A549 (cell line): ENCODE measurements around the gene SAT2. TPM values are rescaled to one million over a fixed set of nuclear protein-coding genes. Genes with fewer than 3 reads are reported as not detected.
"Not testable (repeated sequence)": the region's sequence is repeated elsewhere in the genome, so short reads cannot be mapped to it uniquely, and the experiment has no call there.

Experiments
- ATAC-seq, 2 experiments: fragments of 200-7000 bp in 1 of 2; fragments of >200 bp in 1 of 2; cut with Nextera tagmentation in 1 of 2; cut with Tn5 transposase in 1 of 2; 3 replicates each; pipeline versions ENCODE4 v1.8.0 to v1.9.1; 2018 to 2020; ENCODE audit warnings: mild to moderate bottlenecking in 1 of 2, moderate library complexity in 1 of 2
- CTCF ChIA-PET: fragments of 300-600 bp; sonication (Branson Sonifier 250); formaldehyde crosslinking; extraction: SDS; loops from one replicate; lab custom pipeline; 2021; ENCODE audit warnings: antibody characterized with exemption, inconsistent platforms; lab: Yijun Ruan, JAX
- POLR2A ChIA-PET: fragments of 350-600 bp; formaldehyde crosslinking; extraction: SDS; loops from one replicate; lab custom pipeline; 2021; ENCODE audit warnings: antibody characterized with exemption, inconsistent platforms; lab: Yijun Ruan, JAX
- DNase-seq, 2 experiments: peaks; one replicate each; pipeline versions ENCODE4 v3.0.0 to v3.0.0-alpha.2; 2011 to 2016; ENCODE audit warnings: low read depth in 1 of 2, low spot score in 1 of 2
- FAIRE-seq: peaks from 2 replicates; lab custom pipeline; 2011; peaks lifted over from hg19 to GRCh38; lab: Jason Lieb, UNC
- H3K27ac ChIP-seq, 2 experiments: fragments of >200 bp; sonication (Bioruptor Twin); formaldehyde crosslinking; 3 replicates each; pipeline ENCODE4 v1.5.1; 2016 to 2017
- H3K4me1 ChIP-seq: fragments of >200 bp; sonication (Bioruptor Twin); formaldehyde crosslinking; 3 replicates; pipeline ENCODE4 v1.6.1; 2016
- H3K4me2 ChIP-seq: fragments of >200 bp; sonication (Bioruptor Twin); formaldehyde crosslinking; 3 replicates; pipeline ENCODE4 v1.6.1; 2016
- H3K4me3 ChIP-seq: fragments of >200 bp; sonication (Bioruptor Twin); formaldehyde crosslinking; 3 replicates; pipeline ENCODE4 v1.5.1; 2016
- H3K9me3 ChIP-seq: fragments of >200 bp; sonication (Bioruptor Twin); formaldehyde crosslinking; 3 replicates; pipeline ENCODE4 v1.6.1; 2016
- CBX8 ChIP-seq: fragments of 200-600 bp; sonication (generic); IDR thresholded peaks from 2 replicates; pipeline ENCODE4 v1.6.1; 2016
- EHMT2 ChIP-seq: fragments of 200-600 bp; sonication (generic); IDR thresholded peaks from 2 replicates; pipeline ENCODE4 v1.6.1; 2016; ENCODE audit warnings: antibody characterized with exemption, low read depth, mild to moderate bottlenecking, moderate library complexity
- EP300 ChIP-seq, 2 experiments: fragments of >200 bp; sonication (Bioruptor Twin); formaldehyde crosslinking; IDR thresholded peaks; 2 replicates in 1 of 2; 3 replicates in 1 of 2; pipeline ENCODE4 v1.6.1; 2016 to 2017
- ESRRA ChIP-seq: fragments of 150-350 bp; IDR thresholded peaks from 2 replicates; pipeline ENCODE4 v1.6.1; 2014; ENCODE audit warnings: mild to moderate bottlenecking, low read length, borderline replicate concordance
- FOSB ChIP-seq: fragments of 250-450 bp; sonication (Bioruptor Pico); IDR thresholded peaks from 2 replicates; pipeline ENCODE4 v1.5.0; 2020; ENCODE audit warnings: mild to moderate bottlenecking, moderate library complexity
- FOXS1 ChIP-seq: fragments of 250-450 bp; sonication (Bioruptor Pico); IDR thresholded peaks from 2 replicates; pipeline ENCODE4 v1.5.0; 2020; ENCODE audit warnings: mild to moderate bottlenecking, moderate library complexity
- HDAC2 ChIP-seq: fragments of 200-600 bp; sonication (generic); IDR thresholded peaks from 2 replicates; pipeline ENCODE4 v1.6.1; 2016
- HEYL ChIP-seq: fragments of 250-450 bp; sonication (Bioruptor Pico); IDR thresholded peaks from 2 replicates; pipeline ENCODE4 v1.8.0; 2021; ENCODE audit warnings: mild to moderate bottlenecking, moderate library complexity
- JUN ChIP-seq, 2 experiments: fragments of >200 bp; sonication (Bioruptor Twin); formaldehyde crosslinking; IDR thresholded peaks; 2 replicates in 1 of 2; 3 replicates in 1 of 2; pipeline ENCODE4 v1.6.1; 2016 to 2017
- KDM1A ChIP-seq: fragments of 200-600 bp; sonication (generic); IDR thresholded peaks from 2 replicates; pipeline ENCODE4 v1.6.1; 2016; ENCODE audit warnings: low read depth, mild to moderate bottlenecking
- MAFK ChIP-seq: fragments of 450-650 bp; IDR thresholded peaks from 2 replicates; pipeline ENCODE4 v1.6.1; 2014; ENCODE audit not compliant: partially characterized antibody
- MYC ChIP-seq: IDR thresholded peaks from 2 replicates; pipeline ENCODE4 v1.6.1; 2012; ENCODE audit warnings: mild to moderate bottlenecking, inconsistent platforms, low read length, improper control_type of control experiment, borderline replicate concordance
- NFE2L2 ChIP-seq: fragments of 150-350 bp; conservative IDR thresholded peaks from 2 replicates; pipeline ENCODE4 v1.6.1; 2014; ENCODE audit warnings: low read length
- PHF8 ChIP-seq: fragments of 200-600 bp; sonication (generic); IDR thresholded peaks from 2 replicates; pipeline ENCODE4 v1.6.1; 2016; ENCODE audit warnings: low read depth, mild to moderate bottlenecking, antibody characterized with exemption, moderate library complexity, borderline replicate concordance
- RAD21 ChIP-seq, 2 experiments: fragments of >200 bp in 1 of 2; sonication (Bioruptor Twin) in 1 of 2; formaldehyde crosslinking in 1 of 2; IDR thresholded peaks in 1 of 2; conservative IDR thresholded peaks in 1 of 2; 2 replicates in 1 of 2; 3 replicates in 1 of 2; pipeline ENCODE4 v1.6.1; 2012 to 2018; ENCODE audit warnings: inconsistent platforms in 1 of 2
- RCOR1 ChIP-seq: fragments of 150-350 bp; IDR thresholded peaks from 2 replicates; pipeline ENCODE4 v1.6.1; 2014; ENCODE audit warnings: antibody characterized with exemption, low read length, low read depth
- SREBF2 ChIP-seq: fragments of 450-650 bp; IDR thresholded peaks from 2 replicates; pipeline ENCODE4 v1.6.1; 2014; ENCODE audit warnings: mild to moderate bottlenecking, moderate library complexity
- TFCP2L1 ChIP-seq: fragments of 250-450 bp; sonication (Bioruptor Pico); IDR thresholded peaks from 2 replicates; pipeline ENCODE4 v1.5.0; 2021; ENCODE audit warnings: mild to moderate bottlenecking
- WGBS: methylation state at CpG from one replicate; pipeline ENCODE4 v1.1.6; 2017; ENCODE audit errors: missing lambda C conversion rate; 5-methylcytosine and 5-hydroxymethylcytosine counted together
- polyA plus RNA-seq, 4 experiments: library from polyadenylated mRNA; depleted of rRNA in 3 of 4; stranded (reverse); fragments of >200 nt; fragmentation: RNase III in 1 of 4; extraction: RNeasy Plus Mini Kit Qiagen cat#74134 plus additional on column Dnase treatment in 1 of 4; gene quantifications; 2 replicates in 3 of 4; 3 replicates in 1 of 4; pipeline ENCODE4 v1.2.3, GENCODE V29; 2011 to 2017
- TF ChIP-seq, protein P1 (sequence below): fragments of 250-450 bp; sonication (Bioruptor Pico); IDR thresholded peaks from 2 replicates; pipeline ENCODE4 v1.5.0; 2020; ENCODE audit warnings: low read depth, mild to moderate bottlenecking, moderate library complexity
- TF ChIP-seq, protein P2 (sequence below): IDR thresholded peaks from 2 replicates; pipeline ENCODE4 v1.6.1; 2012; ENCODE audit warnings: low read depth, borderline replicate concordance
- TF ChIP-seq, protein P3 (sequence below): fragments of 200-600 bp; sonication (generic); IDR thresholded peaks from 2 replicates; pipeline ENCODE4 v1.6.1; 2016; ENCODE audit warnings: antibody characterized with exemption, mild to moderate bottlenecking, moderate library complexity

Gene SAT2
- polyA plus RNA-seq, 2 of the 4 experiments (the other 2 are of a cell fraction): 38.1 to 76.3 TPM

DNA sequence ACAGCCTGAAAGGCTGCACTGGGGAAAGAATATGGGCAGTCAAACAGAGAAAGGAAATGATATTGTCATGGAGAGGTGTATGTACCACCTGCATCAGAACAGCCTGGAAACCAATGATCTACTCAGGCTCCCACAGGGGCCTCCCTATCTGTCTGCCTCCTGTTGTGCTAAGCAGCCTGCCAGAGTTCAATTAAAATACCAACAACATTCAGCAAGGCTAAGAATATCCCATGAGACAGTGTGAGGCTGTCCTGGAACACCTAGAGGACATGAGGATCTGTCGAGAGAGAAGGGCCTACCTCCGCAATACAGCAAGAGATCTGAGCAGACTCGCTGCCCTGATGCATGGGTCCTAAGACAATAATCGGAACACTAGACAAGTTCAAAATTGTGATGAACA lies 21.3 kb downstream of the SAT2 start:
- H3K9me3 ChIP-seq: no peaks in the 10 kb centered on the region
- no peak overlapping the region for H3K27ac ChIP-seq
- no peak for TF ChIP-seq MAFK
- no peak for TF ChIP-seq RAD21 (conservative IDR thresholded peaks at IDR 0.05 in 1 of 2, IDR thresholded peaks at IDR 0.05 in 1 of 2)
- no peak for TF ChIP-seq PHF8
- TF ChIP-seq TFCP2L1: no peak
- no peak for TF ChIP-seq MYC
- no peak for TF ChIP-seq FOSB (CRISPR knock-in tag)
- TF ChIP-seq SREBF2: no peak
- no peak for TF ChIP-seq EHMT2
- TF ChIP-seq ESRRA: no peak
- no peak for TF ChIP-seq CBX8
- TF ChIP-seq RCOR1: no peak
- TF ChIP-seq KDM1A: no peak
- TF ChIP-seq, protein P1, sequence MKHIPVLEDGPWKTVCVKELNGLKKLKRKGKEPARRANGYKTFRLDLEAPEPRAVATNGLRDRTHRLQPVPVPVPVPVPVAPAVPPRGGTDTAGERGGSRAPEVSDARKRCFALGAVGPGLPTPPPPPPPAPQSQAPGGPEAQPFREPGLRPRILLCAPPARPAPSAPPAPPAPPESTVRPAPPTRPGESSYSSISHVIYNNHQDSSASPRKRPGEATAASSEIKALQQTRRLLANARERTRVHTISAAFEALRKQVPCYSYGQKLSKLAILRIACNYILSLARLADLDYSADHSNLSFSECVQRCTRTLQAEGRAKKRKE (CRISPR knock-in tag): no peak
- TF ChIP-seq, all 56 proteins: peak for 0
- Histone ChIP-seq H3K4me2 (no peak overlapping the region), H3K4me3 (no peak overlapping the region), H3K4me1 (peaks cover 6% of the 10 kb centered on the region; the same call in 2 of the 3 replicates)
- ChIA-PET POLR2A (interaction anchor here (0.6 kb wide), 1 partner anchor 63 kb away, joined by 3 read pairs; no protein-coding TSS in a partner anchor), CTCF (interaction anchor here (0.8 to 4.7 kb wide), 2 partner anchors 18 to 251 kb away, joined by 5 to 40 read pairs; partner anchors contain the start of gene SOX15)
- 93% methylated on average over 4 of the region's 4 CpGs for WGBS
- FAIRE-seq: peak; percentile 72
- no peak for DNase-seq
- no peak for ATAC-seq

DNA sequence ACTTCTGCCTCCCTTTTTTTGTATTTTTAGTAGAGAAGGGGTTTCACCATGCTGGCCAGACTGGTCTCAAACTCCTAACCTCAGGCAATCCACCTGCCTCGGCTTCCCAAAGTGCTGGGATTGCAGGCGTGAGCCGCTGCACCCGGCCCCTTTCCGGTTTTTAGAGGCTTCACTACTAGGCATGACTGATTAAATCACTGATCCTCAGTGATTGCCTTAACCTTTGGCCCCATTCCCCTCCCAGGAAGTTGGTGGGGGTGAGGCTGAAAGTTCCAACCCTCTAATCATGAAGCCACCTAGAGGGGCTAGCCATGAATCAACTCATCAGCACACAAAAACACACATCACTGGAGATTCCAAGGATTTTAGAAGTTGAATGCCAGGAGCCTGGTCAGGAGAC lies 30.1 kb downstream of the SAT2 start:
- FAIRE-seq: peak; percentile 96
- H3K27ac ChIP-seq, DNase-seq, ATAC-seq, H3K9me3 ChIP-seq, H3K4me2 ChIP-seq, H3K4me1 ChIP-seq, POLR2A ChIA-PET, H3K4me3 ChIP-seq: not testable (repeated sequence)
- CTCF ChIA-PET: interaction anchor here (0.6 to 6.8 kb wide), 3 partner anchors 12 to 507 kb away, joined by 3 to 49 read pairs (median 4); partner anchors contain the start of genes FXR2 and MPDU1
- 98% methylated on average over 5 of the region's 5 CpGs for WGBS

DNA sequence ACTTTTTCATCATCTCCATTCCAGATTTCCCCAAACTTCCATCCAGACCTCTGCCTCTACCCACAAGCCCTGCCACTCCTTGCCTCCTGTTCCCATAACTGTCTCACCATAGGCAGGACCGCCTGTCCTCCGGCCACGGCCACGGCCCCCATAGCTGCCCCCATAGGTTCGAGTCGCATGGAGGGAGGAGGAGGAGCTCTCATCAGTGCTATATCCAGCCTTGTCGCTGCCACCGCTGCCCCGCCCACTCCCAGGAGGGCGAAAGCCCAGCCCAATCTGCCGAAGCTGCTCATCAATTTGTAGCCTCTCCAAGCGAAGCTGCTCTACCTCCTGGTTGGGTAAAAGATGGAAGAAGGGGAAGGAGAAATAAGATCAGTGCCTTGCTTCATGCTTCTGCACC lies 34.3 kb downstream of the SAT2 start:
- H3K4me1 ChIP-seq: peaks cover 24% of the 10 kb centered on the region

More for the DNA sequence above, 34.3 kb downstream of the SAT2 start:
- DNase-seq (no peak), ATAC-seq (no peak), FAIRE-seq (no peak)
- Histone ChIP-seq H3K9me3 (no peaks in the 10 kb centered on the region), H3K4me3 (no peak overlapping the region), H3K27ac (no peak overlapping the region), H3K4me2 (no peak overlapping the region)
- CTCF ChIA-PET: interaction anchor here (0.6 to 6.8 kb wide), 9 partner anchors 7 to 205 kb away, joined by 3 to 49 read pairs (median 7); partner anchors contain the start of genes FXR2, MPDU1, SENP3 and TP53
- TF ChIP-seq RAD21 (conservative IDR thresholded peaks at IDR 0.05 in 1 of 2, IDR thresholded peaks at IDR 0.05 in 1 of 2): no peak
- TF ChIP-seq JUN (IDR thresholded peaks at IDR 0.05): no peak
- TF ChIP-seq, protein P2, sequence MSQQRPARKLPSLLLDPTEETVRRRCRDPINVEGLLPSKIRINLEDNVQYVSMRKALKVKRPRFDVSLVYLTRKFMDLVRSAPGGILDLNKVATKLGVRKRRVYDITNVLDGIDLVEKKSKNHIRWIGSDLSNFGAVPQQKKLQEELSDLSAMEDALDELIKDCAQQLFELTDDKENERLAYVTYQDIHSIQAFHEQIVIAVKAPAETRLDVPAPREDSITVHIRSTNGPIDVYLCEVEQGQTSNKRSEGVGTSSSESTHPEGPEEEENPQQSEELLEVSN: no peak
- TF ChIP-seq HDAC2: no peak
- TF ChIP-seq EP300 (IDR thresholded peaks at IDR 0.05): no peak
- no peak for TF ChIP-seq HEYL
- no peak for TF ChIP-seq FOXS1
- TF ChIP-seq, protein P3, sequence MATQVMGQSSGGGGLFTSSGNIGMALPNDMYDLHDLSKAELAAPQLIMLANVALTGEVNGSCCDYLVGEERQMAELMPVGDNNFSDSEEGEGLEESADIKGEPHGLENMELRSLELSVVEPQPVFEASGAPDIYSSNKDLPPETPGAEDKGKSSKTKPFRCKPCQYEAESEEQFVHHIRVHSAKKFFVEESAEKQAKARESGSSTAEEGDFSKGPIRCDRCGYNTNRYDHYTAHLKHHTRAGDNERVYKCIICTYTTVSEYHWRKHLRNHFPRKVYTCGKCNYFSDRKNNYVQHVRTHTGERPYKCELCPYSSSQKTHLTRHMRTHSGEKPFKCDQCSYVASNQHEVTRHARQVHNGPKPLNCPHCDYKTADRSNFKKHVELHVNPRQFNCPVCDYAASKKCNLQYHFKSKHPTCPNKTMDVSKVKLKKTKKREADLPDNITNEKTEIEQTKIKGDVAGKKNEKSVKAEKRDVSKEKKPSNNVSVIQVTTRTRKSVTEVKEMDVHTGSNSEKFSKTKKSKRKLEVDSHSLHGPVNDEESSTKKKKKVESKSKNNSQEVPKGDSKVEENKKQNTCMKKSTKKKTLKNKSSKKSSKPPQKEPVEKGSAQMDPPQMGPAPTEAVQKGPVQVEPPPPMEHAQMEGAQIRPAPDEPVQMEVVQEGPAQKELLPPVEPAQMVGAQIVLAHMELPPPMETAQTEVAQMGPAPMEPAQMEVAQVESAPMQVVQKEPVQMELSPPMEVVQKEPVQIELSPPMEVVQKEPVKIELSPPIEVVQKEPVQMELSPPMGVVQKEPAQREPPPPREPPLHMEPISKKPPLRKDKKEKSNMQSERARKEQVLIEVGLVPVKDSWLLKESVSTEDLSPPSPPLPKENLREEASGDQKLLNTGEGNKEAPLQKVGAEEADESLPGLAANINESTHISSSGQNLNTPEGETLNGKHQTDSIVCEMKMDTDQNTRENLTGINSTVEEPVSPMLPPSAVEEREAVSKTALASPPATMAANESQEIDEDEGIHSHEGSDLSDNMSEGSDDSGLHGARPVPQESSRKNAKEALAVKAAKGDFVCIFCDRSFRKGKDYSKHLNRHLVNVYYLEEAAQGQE: no peak
- TF ChIP-seq NFE2L2: no peak
- no peak for TF ChIP-seq RCOR1
- 93% methylated on average over 12 of the region's 12 CpGs for WGBS
- POLR2A ChIA-PET: interaction anchor here (0.7 to 0.8 kb wide), 3 partner anchors 10 to 94 kb away, joined by 3 to 5 read pairs (median 3); partner anchors contain the start of genes MPDU1 and TP53
